H1 (cell line): ENCODE measurements around the gene SCYGR1. TPM values are rescaled to one million over a fixed set of nuclear protein-coding genes. Genes with fewer than 3 reads are reported as not detected.

Experiments used
- CTCF ChIA-PET: fragments of 300-600 bp; sonication (Branson Sonifier 250); formaldehyde crosslinking; loops from one replicate; lab custom pipeline; 2021; ENCODE audit not compliant: partially characterized antibody; lab: Charles Lee
- POLR2A ChIA-PET: fragments of 300-600 bp; sonication (Branson Sonifier 250); formaldehyde crosslinking; loops from one replicate; lab custom pipeline; 2021; ENCODE audit warnings: inconsistent platforms; ENCODE audit not compliant: partially characterized antibody; lab: Charles Lee
- DNase-seq, 2 experiments: peaks; one replicate each; pipeline versions ENCODE4 v3.0.0 to v3.0.0-alpha.2; 2010 to 2022; ENCODE audit warnings: low spot score in 2 of 2, low read depth in 1 of 2, mixed read lengths in 1 of 2
- FAIRE-seq: peaks from 2 replicates; lab custom pipeline; 2011; peaks lifted over from hg19 to GRCh38; lab: Jason Lieb, UNC
- H2AFZ ChIP-seq: 2 replicates; pipeline ENCODE4 v1.8.1; 2012; ENCODE audit warnings: low read length, inconsistent platforms
- H2AK5ac ChIP-seq: 2 replicates; pipeline ENCODE4 v1.6.1; 2013; ENCODE audit warnings: low read depth, low read length
- H2BK120ac ChIP-seq: replicated peaks from 2 replicates; pipeline ENCODE3; 2013; ENCODE audit warnings: low read depth, low read length, inconsistent platforms
- H2BK12ac ChIP-seq: 2 replicates; pipeline ENCODE4 v1.6.1; 2013; ENCODE audit warnings: low read depth, low read length
- H2BK15ac ChIP-seq: 2 replicates; pipeline ENCODE4 v1.6.1; 2013; ENCODE audit warnings: low read length
- H2BK20ac ChIP-seq: 2 replicates; pipeline ENCODE4 v1.6.1; 2013; ENCODE audit warnings: low read length
- H2BK5ac ChIP-seq: 2 replicates; pipeline ENCODE4 v1.6.1; 2013; ENCODE audit warnings: low read depth, low read length
- H3K14ac ChIP-seq: 2 replicates; pipeline ENCODE4 v1.6.1; 2013; ENCODE audit warnings: inconsistent platforms; ENCODE audit not compliant: insufficient read length
- H3K18ac ChIP-seq: 2 replicates; pipeline ENCODE4 v1.6.1; 2013; ENCODE audit warnings: low read length; ENCODE audit errors: extremely low read depth
- H3K23ac ChIP-seq: 2 replicates; pipeline ENCODE4 v1.6.1; 2013; ENCODE audit warnings: inconsistent platforms; ENCODE audit not compliant: insufficient read length
- H3K23me2 ChIP-seq: 2 replicates; pipeline ENCODE4 v1.6.1; 2013; ENCODE audit warnings: low read depth, low read length
- H3K27ac ChIP-seq: 2 replicates; pipeline ENCODE4 v1.6.1; 2011; ENCODE audit warnings: low read depth, low read length, inconsistent platforms
- H3K27me3 ChIP-seq, 4 experiments: replicated peaks in 1 of 4; 1 replicate in 1 of 4; 2 replicates in 3 of 4; pipeline versions ENCODE4 v1.6.1 to v1.8.1; 2011 to 2013; ENCODE audit warnings: low read length in 3 of 4, mild to moderate bottlenecking in 3 of 4, inconsistent platforms in 2 of 4, mixed read lengths in 2 of 4, moderate library complexity in 1 of 4; ENCODE audit not compliant: control insufficient read depth in 3 of 4, insufficient read depth in 3 of 4; ENCODE audit errors: extremely low read depth in 1 of 4
- H3K36me3 ChIP-seq, 4 experiments: 2 replicates each; pipeline versions ENCODE4 v1.6.1 to v1.8.1; 2011 to 2013; ENCODE audit warnings: mild to moderate bottlenecking in 4 of 4, low read length in 3 of 4, moderate library complexity in 2 of 4, control low read depth in 1 of 4, inconsistent platforms in 1 of 4; ENCODE audit not compliant: insufficient read depth in 4 of 4, control insufficient read depth in 2 of 4
- H3K4ac ChIP-seq: replicated peaks from 2 replicates; pipeline ENCODE3; 2013; ENCODE audit warnings: low read length, low read depth, mixed read lengths, inconsistent platforms; ENCODE audit not compliant: insufficient read length
- H3K4me1 ChIP-seq, 4 experiments: replicated peaks in 1 of 4; 1 replicate in 1 of 4; 2 replicates in 3 of 4; pipeline versions ENCODE4 v1.6.1 to v1.8.1; 2011 to 2013; ENCODE audit warnings: low read length in 3 of 4, inconsistent platforms in 2 of 4, mixed read lengths in 1 of 4; ENCODE audit not compliant: insufficient read depth in 4 of 4, control insufficient read depth in 3 of 4
- H3K4me2 ChIP-seq, 2 experiments: 2 replicates each; pipeline versions ENCODE4 v1.6.1 to v1.8.1; 2011 to 2013; ENCODE audit warnings: low read depth in 2 of 2, low read length in 2 of 2, control low read depth in 1 of 2, inconsistent platforms in 1 of 2, mild to moderate bottlenecking in 1 of 2; ENCODE audit not compliant: insufficient read depth in 1 of 2
- H3K4me3 ChIP-seq, 4 experiments: fragments of 200-600, 300-600 bp in 1 of 4; sonication (generic), shearing (Covaris generic), sonication (Bioruptor Twin) in 1 of 4; 2 replicates each; pipeline versions ENCODE4 v1.5.1 to v1.8.1; 2011 to 2016; ENCODE audit warnings: low read length in 4 of 4, low read depth in 3 of 4, control low read depth in 2 of 4, inconsistent platforms in 2 of 4, mild to moderate bottlenecking in 2 of 4, mixed read lengths in 1 of 4, moderate library complexity in 1 of 4; ENCODE audit not compliant: insufficient read depth in 2 of 4; ENCODE audit errors: extremely low read depth in 1 of 4
- H3K56ac ChIP-seq: replicated peaks from 2 replicates; pipeline ENCODE3; 2013; ENCODE audit warnings: low read depth, mild to moderate bottlenecking, mixed read lengths, low read length, inconsistent platforms; ENCODE audit not compliant: insufficient read length
- H3K79me1 ChIP-seq: 2 replicates; pipeline ENCODE4 v1.6.1; 2013; ENCODE audit warnings: low read depth, low read length, control low read depth
- H3K79me2 ChIP-seq, 2 experiments: 2 replicates each; pipeline versions ENCODE4 v1.6.1 to v1.8.1; 2012 to 2013; ENCODE audit warnings: low read length in 2 of 2, mild to moderate bottlenecking in 2 of 2, inconsistent platforms in 1 of 2; ENCODE audit not compliant: insufficient read depth in 2 of 2, control insufficient read depth in 1 of 2
- H3K9ac ChIP-seq, 4 experiments: replicated peaks in 1 of 4; 1 replicate in 1 of 4; 2 replicates in 3 of 4; pipeline versions ENCODE4 v1.6.1 to v1.8.1; 2011 to 2013; ENCODE audit warnings: low read depth in 3 of 4, low read length in 3 of 4, control low read depth in 2 of 4, mild to moderate bottlenecking in 2 of 4, moderate library complexity in 2 of 4, inconsistent platforms in 1 of 4; ENCODE audit errors: extremely low read depth in 1 of 4
- H3K9me3 ChIP-seq, 2 experiments: 2 replicates each; pipeline versions ENCODE4 v1.6.1 to v1.8.1; 2012 to 2013; ENCODE audit warnings: mild to moderate bottlenecking in 2 of 2, moderate library complexity in 2 of 2, control low read depth in 1 of 2, inconsistent platforms in 1 of 2, low read depth in 1 of 2, low read length in 1 of 2, mixed read lengths in 1 of 2; ENCODE audit not compliant: insufficient read depth in 2 of 2
- H4K20me1 ChIP-seq, 2 experiments: replicated peaks in 1 of 2; 2 replicates each; pipeline versions ENCODE3 to v1.8.1; 2011 to 2013; ENCODE audit warnings: inconsistent platforms in 2 of 2, low read length in 2 of 2, mild to moderate bottlenecking in 1 of 2; ENCODE audit not compliant: insufficient read depth in 2 of 2, control insufficient read depth in 1 of 2
- H4K5ac ChIP-seq: 2 replicates; pipeline ENCODE4 v1.6.1; 2013; ENCODE audit warnings: low read length, low read depth, mixed read lengths, inconsistent platforms; ENCODE audit not compliant: insufficient read length
- H4K8ac ChIP-seq: 2 replicates; pipeline ENCODE4 v1.8.0; 2013; ENCODE audit warnings: mild to moderate bottlenecking, moderate library complexity, low read length, inconsistent platforms; ENCODE audit not compliant: insufficient read depth; ENCODE audit errors: extremely low read depth
- H4K91ac ChIP-seq: replicated peaks from 2 replicates; pipeline ENCODE3; 2013; ENCODE audit warnings: low read length, mixed read lengths, inconsistent platforms; ENCODE audit not compliant: insufficient read length
- ATF2 ChIP-seq: IDR thresholded peaks from 2 replicates; pipeline ENCODE4 v1.6.1; 2012; ENCODE audit warnings: low read length, inconsistent platforms
- BCL11A ChIP-seq, 2 experiments: IDR thresholded peaks; one replicate each; pipeline ENCODE4 v1.6.1; 2011; ENCODE audit warnings: low read depth in 2 of 2, low read length in 2 of 2, mild to moderate bottlenecking in 2 of 2
- CHD1 ChIP-seq: IDR thresholded peaks from 2 replicates; pipeline ENCODE4 v1.6.1; 2012; ENCODE audit warnings: low read depth, low read length, improper control_type of control experiment
- E2F6 ChIP-seq: IDR thresholded peaks from 2 replicates; pipeline ENCODE4 v1.6.1; 2012; ENCODE audit warnings: inconsistent platforms
- EP300 ChIP-seq, 2 experiments: IDR thresholded peaks; 1 replicate in 1 of 2; 2 replicates in 1 of 2; pipeline ENCODE4 v1.6.1; 2011 to 2012; ENCODE audit warnings: low read depth in 2 of 2, low read length in 2 of 2, mild to moderate bottlenecking in 2 of 2, borderline replicate concordance in 1 of 2, inconsistent platforms in 1 of 2, moderate library complexity in 1 of 2
- KDM1A ChIP-seq: fragments of 200-600, 300-600 bp; sonication (generic); IDR thresholded peaks from 2 replicates; pipeline ENCODE4 v1.7.1; 2016; ENCODE audit warnings: mild to moderate bottlenecking, low read length, borderline replicate concordance
- SAP30 ChIP-seq: fragments of 300-600 bp; sonication (generic); IDR thresholded peaks from 2 replicates; pipeline ENCODE4 v1.7.1; 2012; ENCODE audit warnings: low read length, moderate library complexity, mild to moderate bottlenecking, inconsistent platforms; ENCODE audit not compliant: insufficient read depth, insufficient replicate concordance
- SIN3A ChIP-seq, 2 experiments: IDR thresholded peaks in 1 of 2; conservative IDR thresholded peaks in 1 of 2; 2 replicates each; pipeline ENCODE4 v1.6.1; 2011 to 2012; ENCODE audit warnings: low read length in 2 of 2, improper control_type of control experiment in 1 of 2, low read depth in 1 of 2, mild to moderate bottlenecking in 1 of 2
- SP4 ChIP-seq: IDR thresholded peaks from 2 replicates; pipeline ENCODE4 v1.6.1; 2012; ENCODE audit warnings: low read length, inconsistent platforms
- YY1 ChIP-seq: IDR thresholded peaks from 2 replicates; pipeline ENCODE4 v1.6.1; 2011; ENCODE audit warnings: low read depth, mild to moderate bottlenecking, low read length
- WGBS, 2 experiments: shearing (Covaris generic) in 1 of 2; methylation state at CpG; one replicate each; pipeline versions ENCODE4 v1.1.6 to v1.1.7; 2013 to 2015; ENCODE audit warnings: low lambda C conversion rate in 2 of 2, mixed read lengths in 2 of 2, inconsistent platforms in 1 of 2, low coverage in 1 of 2, missing lambda C conversion rate in 1 of 2; ENCODE audit not compliant: insufficient replicate concordance in 2 of 2, insufficient coverage in 1 of 2, insufficient read length in 1 of 2; ENCODE audit errors: extremely low coverage in 1 of 2, missing lambda C conversion rate in 1 of 2; 5-methylcytosine and 5-hydroxymethylcytosine counted together
- polyA plus RNA-seq, 7 experiments: library from polyadenylated mRNA; depleted of rRNA in 3 of 7; stranded (reverse) in 5 of 7; unstranded in 2 of 7; fragments of >200 nt in 5 of 7; fragments of 200-250 nt in 2 of 7; gene quantifications; 1 replicate in 5 of 7; 2 replicates in 1 of 7; 4 replicates in 1 of 7; pipeline versions ENCODE4 v1.2.1 to v1.2.3, GENCODE V29; 2011 to 2013; ENCODE audit warnings: missing spikeins in 2 of 7, mixed read lengths in 2 of 7
- total RNA-seq: library from RNA; stranded (reverse); fragmentation: NEBNext Ultra II Directional; extraction: Animal tissue kit (Norgen Biotek cat#: 25700); gene quantifications from 2 replicates; pipeline ENCODE4 v1.2.1, GENCODE V29; 2021

Gene SCYGR1
- total and polyA plus RNA-seq, 2 of the 8 experiments (the other 6 are each of a cell fraction or from before 2014, with no cell fraction given) = not detected

GRCh38 chr2:227370791-227371312, 16.9 kb downstream of the SCYGR1 start:
- H3K23ac ChIP-seq = no peak overlapping the region
- WGBS, 2 experiments = 86% methylated on average over 9 of the region's 9 CpGs; no CpG with 5 or more reads in 1 of the 2 experiments
- no peaks in the 10 kb centered on the region for H3K79me1 ChIP-seq
- DNase-seq (no peak), FAIRE-seq (no peak)
- no peaks in the 10 kb centered on the region for H3K9me3 ChIP-seq
- no peak overlapping the region for H2BK20ac ChIP-seq
- no peak overlapping the region for H3K18ac ChIP-seq
- no peaks in the 10 kb centered on the region for H3K36me3 ChIP-seq
- no peaks in the 10 kb centered on the region for H3K23me2 ChIP-seq
- H4K5ac ChIP-seq = no peak overlapping the region
- H3K27ac ChIP-seq = no peak overlapping the region
- H4K8ac ChIP-seq = no peak overlapping the region
- no peaks in the 10 kb centered on the region for H4K20me1 ChIP-seq
- H3K27me3 ChIP-seq = no peaks in the 10 kb centered on the region
- H3K4me2 ChIP-seq = no peak overlapping the region
- no peak overlapping the region for H3K56ac ChIP-seq
- ChIA-PET POLR2A (no interaction called here), CTCF (no interaction called here)
- no peak overlapping the region for H2AK5ac ChIP-seq
- H3K4me3 ChIP-seq = no peak overlapping the region
- H3K9ac ChIP-seq = no peak overlapping the region
- H2BK15ac ChIP-seq = no peak overlapping the region
- no peak overlapping the region for H2BK12ac ChIP-seq
- H3K4ac ChIP-seq = no peak overlapping the region
- no peak overlapping the region for H2BK5ac ChIP-seq
- H3K14ac ChIP-seq = no peak overlapping the region
- no peak overlapping the region for H2BK120ac ChIP-seq
- H2AFZ ChIP-seq = no peak overlapping the region
- no peaks in the 10 kb centered on the region for H3K79me2 ChIP-seq
- H4K91ac ChIP-seq = no peak overlapping the region
- H3K4me1 ChIP-seq = no peaks in the 10 kb centered on the region
- TF ChIP-seq ATF2 = no peak
- no peak for TF ChIP-seq EP300 (IDR thresholded peaks at IDR 0.05; ENCODE audit: borderline replicate concordance in 1 of 2, low read depth in 2 of 2, low read length in 2 of 2)
- no peak for TF ChIP-seq E2F6
- TF ChIP-seq SIN3A (conservative IDR thresholded peaks at IDR 0.05 in 1 of 2, IDR thresholded peaks at IDR 0.05 in 1 of 2; ENCODE audit: low read depth in 1 of 2, low read length in 2 of 2) = no peak
- no peak for TF ChIP-seq SP4
- no peak for TF ChIP-seq YY1
- no peak for TF ChIP-seq KDM1A
- TF ChIP-seq SAP30 = no peak
- TF ChIP-seq BCL11A (IDR thresholded peaks at IDR 0.05; ENCODE audit: low read depth in 2 of 2, low read length in 2 of 2) = no peak
- TF ChIP-seq CHD1 = no peak
